Bronchial smooth muscle cell (primary cell): ENCODE results near the gene CDR2L. TPM values are rescaled to one million over a fixed set of nuclear protein-coding genes. Genes with fewer than 3 reads are reported as not detected.

ENCODE experiments used
- total RNA-seq: library from RNA; depleted of rRNA; stranded (reverse); fragments of >200 nt; gene quantifications from 2 replicates; pipeline ENCODE4 v1.2.1, GENCODE V29; 2014

The CDR2L gene
- 5.5 and 6.4 TPM in 2 replicates for total RNA-seq

DNA sequence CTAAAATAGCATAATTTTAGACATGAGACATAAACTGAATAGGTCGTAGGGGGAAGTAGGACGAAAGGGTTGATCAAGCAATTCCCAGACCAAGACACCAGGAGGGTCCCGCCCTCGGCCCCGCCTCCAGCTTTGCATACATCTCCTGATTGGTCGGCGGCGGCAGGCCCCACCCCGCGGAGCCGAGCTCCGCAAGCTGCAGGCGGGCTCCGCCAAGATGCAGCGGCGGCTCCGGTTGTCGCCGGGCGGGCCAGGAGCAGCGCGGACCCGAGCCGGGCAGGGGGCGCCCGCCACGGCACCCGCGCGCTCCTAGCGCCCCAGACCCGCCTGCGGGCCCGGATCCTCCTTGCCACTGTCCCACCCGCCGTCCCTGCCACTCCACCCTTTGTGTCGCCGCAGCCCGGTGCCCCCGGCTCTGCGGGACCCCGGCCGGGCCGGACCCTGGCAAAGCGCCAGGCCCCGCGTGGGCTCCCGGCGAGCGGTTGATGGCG is at the start of gene CDR2L:
Gene CDR2L, plus strand, starts transcription at position 215 of the 491 bp plus-strand sequence. CDS start 412 bp downstream, outside the sequence.

DNA sequence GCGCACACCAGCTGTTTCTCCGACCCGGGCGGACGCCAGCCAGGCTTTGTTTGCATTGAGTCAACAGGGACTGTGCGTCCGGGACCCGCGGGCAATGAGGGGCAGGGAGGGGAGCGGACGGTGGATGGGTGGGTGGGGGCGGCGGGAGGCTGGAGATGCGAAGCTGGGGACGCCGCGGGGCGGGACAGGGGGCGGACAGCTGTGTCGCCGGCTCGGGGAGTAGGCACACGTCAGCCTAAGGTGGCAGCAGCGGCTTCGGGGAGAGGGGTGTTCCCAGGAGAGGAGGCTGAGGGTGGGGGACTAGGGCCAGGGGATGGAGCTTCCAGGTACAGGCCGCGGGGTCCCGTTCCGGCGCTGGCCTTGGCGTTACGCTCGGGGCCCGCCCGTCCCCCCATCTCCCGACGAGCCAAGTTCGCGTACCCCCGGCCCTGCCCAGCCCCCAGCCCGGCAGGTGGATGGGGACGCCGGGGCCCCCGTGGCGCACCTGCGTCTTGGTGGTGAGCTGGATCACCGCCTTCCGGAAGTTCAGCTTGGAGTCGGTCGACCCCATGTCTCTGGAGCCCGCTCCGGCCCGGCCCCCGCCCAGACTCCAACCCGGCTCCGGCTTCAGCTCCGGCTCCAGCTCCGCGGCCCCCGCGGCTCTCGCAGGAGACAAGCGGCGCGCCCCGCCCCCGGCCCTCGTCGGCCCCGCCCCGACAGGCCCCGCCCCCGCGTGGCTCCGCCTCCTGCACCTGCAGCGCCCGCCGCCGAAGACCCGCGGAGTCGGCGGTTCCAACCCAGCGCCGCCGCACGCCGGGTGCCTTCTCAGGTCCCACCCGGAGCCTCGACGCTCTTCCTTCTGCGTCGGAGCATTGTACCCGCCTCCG is 15.1 kb upstream of the CDR2L start, which contains the start of gene HID1:
Gene HID1, minus strand, starts transcription at position 653 of the 866 bp plus-strand sequence. Its CDS starts 103 bp downstream, at position 550.

DNA sequence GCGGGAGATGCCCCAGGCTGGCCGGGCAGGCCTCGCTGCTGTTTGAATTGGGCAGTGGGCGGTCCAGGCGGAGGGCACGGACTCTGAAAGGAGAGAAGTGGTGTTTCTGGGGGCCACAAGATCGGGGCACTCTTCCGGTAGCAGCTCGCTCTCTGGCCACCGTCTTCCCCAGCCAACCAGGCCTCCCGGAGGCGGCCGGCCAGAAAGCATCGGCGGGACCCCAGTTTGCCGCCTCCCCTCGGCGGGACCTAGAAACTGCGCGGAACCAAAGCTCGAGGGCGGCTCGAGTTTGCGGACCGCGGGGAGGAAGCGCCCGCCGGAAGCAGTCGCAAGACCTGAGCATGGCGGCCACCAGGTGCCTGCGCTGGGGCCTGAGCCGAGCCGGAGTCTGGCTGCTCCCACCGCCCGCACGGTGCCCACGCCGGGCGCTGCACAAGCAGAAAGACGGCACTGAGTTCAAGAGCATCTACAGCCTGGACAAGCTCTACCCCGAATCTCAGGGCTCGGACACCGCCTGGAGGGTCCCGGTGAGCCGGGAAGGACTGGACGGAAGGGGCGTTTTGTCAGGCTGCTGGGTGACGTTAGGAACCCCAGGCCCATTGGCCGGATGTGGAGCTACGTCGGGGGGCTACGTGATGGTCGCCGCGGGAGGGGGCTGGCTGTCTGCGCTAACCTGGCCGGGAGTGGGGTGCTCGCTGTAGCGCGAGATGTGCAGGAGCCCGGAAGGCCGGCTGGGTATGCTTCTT is 25.1 kb downstream of the CDR2L start, which contains the start of gene MRPL58:
Gene MRPL58, plus strand, starts transcription at position 325 of the 746 bp plus-strand sequence. Its CDS starts 17 bp downstream, at position 342.

DNA sequence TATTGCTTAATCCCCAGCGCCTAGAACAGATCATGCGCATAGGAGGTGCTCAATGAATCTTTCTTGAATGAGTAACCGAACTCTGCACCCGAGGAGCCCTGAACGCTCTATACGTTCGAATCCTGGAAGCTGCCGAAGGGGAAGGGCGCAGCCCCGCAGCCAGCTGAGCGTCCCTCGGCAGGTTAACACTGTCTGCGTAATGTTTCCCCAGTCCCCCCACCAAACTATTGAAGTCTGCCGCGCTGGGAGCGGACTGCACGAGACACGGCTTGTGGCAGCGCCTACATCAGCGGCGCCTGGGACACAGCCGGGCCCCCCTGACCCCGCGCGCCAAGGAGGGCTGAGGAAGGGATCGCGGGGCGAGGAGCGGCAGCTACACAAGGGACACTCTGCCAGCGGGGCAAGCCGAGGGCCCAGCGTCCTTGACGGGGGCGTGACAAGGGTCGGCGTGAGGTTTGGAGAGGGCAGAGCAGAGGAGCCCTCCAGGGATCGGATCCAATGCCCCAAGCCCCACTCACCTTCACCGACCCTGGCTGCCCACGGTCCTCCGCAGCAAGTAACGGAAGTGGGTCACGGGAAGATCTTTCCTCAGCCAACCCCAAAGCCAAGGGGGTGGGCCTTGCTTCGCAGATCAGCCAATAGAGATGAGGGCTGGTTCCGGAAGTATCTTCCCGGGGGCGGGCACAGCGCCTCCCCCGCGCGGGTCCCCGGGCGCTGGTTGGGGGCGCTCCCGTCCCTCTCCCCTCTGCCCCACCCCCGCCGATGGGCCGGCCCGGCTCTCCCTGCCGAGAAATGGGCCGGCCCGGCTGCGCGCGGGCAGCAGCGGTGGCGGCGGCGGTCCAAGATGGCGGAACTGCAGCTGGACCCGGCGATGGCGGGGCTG is 59.2 kb downstream of the CDR2L start, which contains the start of the genes ATP5PD and KCTD2:
Gene ATP5PD, minus strand, starts transcription at position 563 of the 883 bp plus-strand sequence. CDS start 4,319 bp downstream, outside the sequence.
Gene KCTD2, plus strand, starts transcription at position 819 of the 883 bp plus-strand sequence. Its CDS starts 26 bp downstream, at position 845.

Other genes starting within 250 kb of the CDR2L start
- 1.9 and 2.5 TPM in 2 replicates for gene NHERF1, start 239.0 kb upstream of the CDR2L start, total RNA-seq
- 39.1 and 46.7 TPM in 2 replicates for gene NAT9, start 211.3 kb upstream of the CDR2L start, total RNA-seq
- 0.16 and 0.26 TPM in 2 replicates for gene GRIN2C, start 127.7 kb upstream of the CDR2L start, total RNA-seq
- 62.7 and 67.5 TPM in 2 replicates for gene FDXR, start 114.6 kb upstream of the CDR2L start, total RNA-seq
- not detected in 2 replicates for gene FADS6, start 94.0 kb upstream of the CDR2L start, total RNA-seq
- under 0.01 and 0.09 TPM in 2 replicates for gene USH1G, start 64.4 kb upstream of the CDR2L start, total RNA-seq
- gene OTOP2, start 63.4 kb upstream of the CDR2L start, total RNA-seq, result not detected in 2 replicates
- not detected in 2 replicates for gene OTOP3, start 51.7 kb upstream of the CDR2L start, total RNA-seq
- gene HID1, start 14.9 kb upstream of the CDR2L start, total RNA-seq, result 0.16 and 0.52 TPM in 2 replicates
- gene MRPL58, start 25.0 kb downstream of the CDR2L start, total RNA-seq, result 29.3 and 34.4 TPM in 2 replicates
- 279 and 442 TPM in 2 replicates for gene ATP5PD, start 59.3 kb downstream of the CDR2L start, total RNA-seq
- 10.6 and 12.8 TPM in 2 replicates for gene KCTD2, start 59.6 kb downstream of the CDR2L start, total RNA-seq
- 4.7 and 10.6 TPM in 2 replicates for gene SLC16A5, start 100.3 kb downstream of the CDR2L start, total RNA-seq
- gene ARMC7, start 122.3 kb downstream of the CDR2L start, total RNA-seq, result 1.7 and 1.8 TPM in 2 replicates
- gene NT5C, start 144.1 kb downstream of the CDR2L start, total RNA-seq, result 16.4 and 35.6 TPM in 2 replicates
- 24.1 and 39.9 TPM in 2 replicates for gene JPT1, start 166.9 kb downstream of the CDR2L start, total RNA-seq
- gene SUMO2, start 195.3 kb downstream of the CDR2L start, total RNA-seq, result 134 and 198 TPM in 2 replicates
- gene NUP85, start 218.0 kb downstream of the CDR2L start, total RNA-seq, result 21.1 and 22.6 TPM in 2 replicates